Measurements from ENCODE around the gene STK36. TPM values are rescaled to one million over a fixed set of nuclear protein-coding genes. Genes with fewer than 3 reads are reported as not detected.

STK36 gene
- total RNA-seq, 1 experiment from 2014 or later: 47.7 TPM

- TF ChIP-seq ZNF219 (CRISPR knock-in tag; IDR thresholded peaks at IDR 0.05; ENCODE audit: borderline replicate concordance) (no peak), IRF2 (CRISPR knock-in tag; IDR thresholded peaks at IDR 0.05; ENCODE audit: borderline replicate concordance, low read depth) (no peak), ZNF671 (CRISPR knock-in tag; IDR thresholded peaks at IDR 0.05) (no peak), FOXP4 (CRISPR knock-in tag; IDR thresholded peaks at IDR 0.05) (no peak), NFE2L1 (CRISPR knock-in tag; IDR thresholded peaks at IDR 0.05) (no peak), FOXK1 (CRISPR knock-in tag; IDR thresholded peaks at IDR 0.05) (no peak), ZNF425 (CRISPR knock-in tag; conservative IDR thresholded peaks at IDR 0.05) (no peak), STAT6 (CRISPR knock-in tag; conservative IDR thresholded peaks at IDR 0.05; ENCODE audit: low read depth) (no peak)
Measured at GRCh38 chr2:218664653-218665052, 7.2 kb upstream of the STK36 start (continued).

GRCh38 chr2:218671097-218671653 is 711 bp upstream of the STK36 start:
- Mint-ChIP-seq H3K4me3 (peak overlapping the region; percentile 98), H3K27me3 (ENCODE audit: low read depth) (no peaks in the 10 kb centered on the region), H3K9me3 (no peaks in the 10 kb centered on the region), H3K36me3 (peaks cover 21% of the 10 kb centered on the region), H3K27ac (peak overlapping the region; percentile 93), H3K4me1 (peaks cover 13% of the 10 kb centered on the region)
- ATAC-seq: peak; percentile 8
- DNase-seq (ENCODE audit: low spot score): no peak
- CTCF ChIA-PET: interaction anchor here (1.6 to 2.8 kb wide), 4 partner anchors 12 to 176 kb away, joined by 10 to 19 read pairs (median 14); partner anchors contain the start of genes BCS1L, TTLL4 and ZNF142
- POLR2A ChIA-PET: interaction anchor here (0.5 to 2.0 kb wide), 3 partner anchors 12 to 924 kb away, joined by 3 to 24 read pairs (median 4); partner anchors contain the start of genes BCS1L and ZNF142
- TF ChIP-seq JAZF1 (CRISPR knock-in tag; IDR thresholded peaks at IDR 0.05): no peak
- TF ChIP-seq, protein P1, sequence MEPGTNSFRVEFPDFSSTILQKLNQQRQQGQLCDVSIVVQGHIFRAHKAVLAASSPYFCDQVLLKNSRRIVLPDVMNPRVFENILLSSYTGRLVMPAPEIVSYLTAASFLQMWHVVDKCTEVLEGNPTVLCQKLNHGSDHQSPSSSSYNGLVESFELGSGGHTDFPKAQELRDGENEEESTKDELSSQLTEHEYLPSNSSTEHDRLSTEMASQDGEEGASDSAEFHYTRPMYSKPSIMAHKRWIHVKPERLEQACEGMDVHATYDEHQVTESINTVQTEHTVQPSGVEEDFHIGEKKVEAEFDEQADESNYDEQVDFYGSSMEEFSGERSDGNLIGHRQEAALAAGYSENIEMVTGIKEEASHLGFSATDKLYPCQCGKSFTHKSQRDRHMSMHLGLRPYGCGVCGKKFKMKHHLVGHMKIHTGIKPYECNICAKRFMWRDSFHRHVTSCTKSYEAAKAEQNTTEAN (CRISPR knock-in tag; IDR thresholded peaks at IDR 0.05): no peak
- TF ChIP-seq, protein P2, sequence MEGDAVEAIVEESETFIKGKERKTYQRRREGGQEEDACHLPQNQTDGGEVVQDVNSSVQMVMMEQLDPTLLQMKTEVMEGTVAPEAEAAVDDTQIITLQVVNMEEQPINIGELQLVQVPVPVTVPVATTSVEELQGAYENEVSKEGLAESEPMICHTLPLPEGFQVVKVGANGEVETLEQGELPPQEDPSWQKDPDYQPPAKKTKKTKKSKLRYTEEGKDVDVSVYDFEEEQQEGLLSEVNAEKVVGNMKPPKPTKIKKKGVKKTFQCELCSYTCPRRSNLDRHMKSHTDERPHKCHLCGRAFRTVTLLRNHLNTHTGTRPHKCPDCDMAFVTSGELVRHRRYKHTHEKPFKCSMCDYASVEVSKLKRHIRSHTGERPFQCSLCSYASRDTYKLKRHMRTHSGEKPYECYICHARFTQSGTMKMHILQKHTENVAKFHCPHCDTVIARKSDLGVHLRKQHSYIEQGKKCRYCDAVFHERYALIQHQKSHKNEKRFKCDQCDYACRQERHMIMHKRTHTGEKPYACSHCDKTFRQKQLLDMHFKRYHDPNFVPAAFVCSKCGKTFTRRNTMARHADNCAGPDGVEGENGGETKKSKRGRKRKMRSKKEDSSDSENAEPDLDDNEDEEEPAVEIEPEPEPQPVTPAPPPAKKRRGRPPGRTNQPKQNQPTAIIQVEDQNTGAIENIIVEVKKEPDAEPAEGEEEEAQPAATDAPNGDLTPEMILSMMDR (IDR thresholded peaks at IDR 0.05): no peak
- no peak for TF ChIP-seq CDX4 (CRISPR knock-in tag; IDR thresholded peaks at IDR 0.05; ENCODE audit: borderline replicate concordance)
- no peak for TF ChIP-seq JUN (CRISPR knock-in tag; IDR thresholded peaks at IDR 0.05)
- TF ChIP-seq, protein P3, sequence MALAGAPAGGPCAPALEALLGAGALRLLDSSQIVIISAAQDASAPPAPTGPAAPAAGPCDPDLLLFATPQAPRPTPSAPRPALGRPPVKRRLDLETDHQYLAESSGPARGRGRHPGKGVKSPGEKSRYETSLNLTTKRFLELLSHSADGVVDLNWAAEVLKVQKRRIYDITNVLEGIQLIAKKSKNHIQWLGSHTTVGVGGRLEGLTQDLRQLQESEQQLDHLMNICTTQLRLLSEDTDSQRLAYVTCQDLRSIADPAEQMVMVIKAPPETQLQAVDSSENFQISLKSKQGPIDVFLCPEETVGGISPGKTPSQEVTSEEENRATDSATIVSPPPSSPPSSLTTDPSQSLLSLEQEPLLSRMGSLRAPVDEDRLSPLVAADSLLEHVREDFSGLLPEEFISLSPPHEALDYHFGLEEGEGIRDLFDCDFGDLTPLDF (CRISPR knock-in tag; IDR thresholded peaks at IDR 0.05): no peak
- TF ChIP-seq TEAD1 (CRISPR knock-in tag; IDR thresholded peaks at IDR 0.05): no peak
- no peak for TF ChIP-seq ETV6 (CRISPR knock-in tag; IDR thresholded peaks at IDR 0.05)
- TF ChIP-seq ZNF416 (CRISPR knock-in tag; IDR thresholded peaks at IDR 0.05): no peak
- TF ChIP-seq ZNF219 (CRISPR knock-in tag; IDR thresholded peaks at IDR 0.05; ENCODE audit: borderline replicate concordance): no peak
- no peak for TF ChIP-seq ATF6 (CRISPR knock-in tag; IDR thresholded peaks at IDR 0.05)
- TF ChIP-seq GABPB1 (CRISPR knock-in tag; IDR thresholded peaks at IDR 0.05): no peak

Data from WTC11 (cell line).